HG03442 (cell line): ENCODE data around the gene OVOL1.
"Not testable (repeated sequence)": the region's sequence is repeated elsewhere in the genome, so short reads cannot be mapped to it uniquely, and the experiment has no call there.

Experiments used
- ATAC-seq: cut with Tn5 transposase; IDR thresholded peaks from one replicate; pipeline ENCODE4 v1.9.1; 2021; ENCODE audit warnings: mild to moderate bottlenecking, moderate library complexity; ENCODE audit not compliant: unreplicated experiment

Gene OVOL1

GRCh38 chr11:65786786-65787636, at the start of gene OVOL1:
Gene OVOL1, plus strand, starts transcription at chr11:65787063. Its CDS starts 311 bp downstream, at chr11:65787374.
- ATAC-seq, result no peak

GRCh38 chr11:65739022-65739421, 47.8 kb upstream of the OVOL1 start:
- ATAC-seq, result no peak

GRCh38 chr11:65741185-65741584, 45.7 kb upstream of the OVOL1 start:
- no peak for ATAC-seq

GRCh38 chr11:65742353-65742752, 44.5 kb upstream of the OVOL1 start:
- ATAC-seq, result no peak

GRCh38 chr11:65743681-65744025, 43.2 kb upstream of the OVOL1 start:
- ATAC-seq, result no peak

GRCh38 chr11:65744026-65744698, 42.7 kb upstream of the OVOL1 start:
- no peak for ATAC-seq

GRCh38 chr11:65744699-65745042, 42.2 kb upstream of the OVOL1 start:
- ATAC-seq, result no peak

- no peak for ATAC-seq
Measured at GRCh38 chr11:65745049-65745448, 41.8 kb upstream of the OVOL1 start.

GRCh38 chr11:65762169-65762568, 24.7 kb upstream of the OVOL1 start:
- ATAC-seq, result not testable (repeated sequence)

GRCh38 chr11:65762816-65763215, 24.0 kb upstream of the OVOL1 start:
- not testable (repeated sequence) for ATAC-seq

- no peak for ATAC-seq
Measured at GRCh38 chr11:65764434-65764833, 22.4 kb upstream of the OVOL1 start.

GRCh38 chr11:65766535-65766934, 20.3 kb upstream of the OVOL1 start:
- no peak for ATAC-seq

GRCh38 chr11:65767406-65767805, 19.5 kb upstream of the OVOL1 start:
- no peak for ATAC-seq

GRCh38 chr11:65767806-65768205, 19.1 kb upstream of the OVOL1 start:
- ATAC-seq, result not testable (repeated sequence)

GRCh38 chr11:65770951-65771567, 15.8 kb upstream of the OVOL1 start:
- ATAC-seq, result no peak

- no peak for ATAC-seq
Measured at GRCh38 chr11:65771589-65772112, 15.2 kb upstream of the OVOL1 start.

GRCh38 chr11:65773784-65774411, 13.0 kb upstream of the OVOL1 start:
- ATAC-seq, result no peak

- no peak for ATAC-seq
Measured at GRCh38 chr11:65774525-65775306, 12.1 kb upstream of the OVOL1 start.

- ATAC-seq, result no peak
Measured at GRCh38 chr11:65776196-65776595, 10.7 kb upstream of the OVOL1 start.

- no peak for ATAC-seq
Measured at GRCh38 chr11:65776710-65777141, 10.1 kb upstream of the OVOL1 start.
